ENCODE measurements around the gene AKAIN1. TPM values are rescaled to one million over a fixed set of nuclear protein-coding genes. Genes with fewer than 3 reads are reported as not detected.

AKAIN1 gene
- total and polyA plus RNA-seq, 8 donors: 3.2 TPM; not detected in 7

DNA sequence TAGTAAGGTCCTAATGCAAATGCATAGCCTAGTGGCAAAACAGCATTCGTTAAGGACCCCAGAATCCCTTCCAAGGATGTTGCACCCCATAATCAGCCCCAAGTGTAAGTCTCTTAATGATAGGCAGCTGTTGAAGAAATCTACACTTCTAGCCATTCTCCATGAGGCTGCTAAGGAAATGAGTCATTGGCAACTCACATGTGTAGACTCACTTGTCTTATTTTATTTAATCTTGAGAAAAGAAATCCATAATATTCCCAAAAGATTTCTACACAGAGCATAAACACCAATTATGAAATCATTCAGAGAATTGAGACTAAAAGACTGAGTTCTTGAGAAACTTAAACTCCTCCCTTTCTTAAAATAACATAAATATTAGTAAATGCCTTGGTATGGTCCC lies 52.4 kb downstream of the AKAIN1 start:
- TF ChIP-seq POLR2AphosphoS5 (IDR thresholded peaks at IDR 0.05): no peak
- TF ChIP-seq, protein P1, sequence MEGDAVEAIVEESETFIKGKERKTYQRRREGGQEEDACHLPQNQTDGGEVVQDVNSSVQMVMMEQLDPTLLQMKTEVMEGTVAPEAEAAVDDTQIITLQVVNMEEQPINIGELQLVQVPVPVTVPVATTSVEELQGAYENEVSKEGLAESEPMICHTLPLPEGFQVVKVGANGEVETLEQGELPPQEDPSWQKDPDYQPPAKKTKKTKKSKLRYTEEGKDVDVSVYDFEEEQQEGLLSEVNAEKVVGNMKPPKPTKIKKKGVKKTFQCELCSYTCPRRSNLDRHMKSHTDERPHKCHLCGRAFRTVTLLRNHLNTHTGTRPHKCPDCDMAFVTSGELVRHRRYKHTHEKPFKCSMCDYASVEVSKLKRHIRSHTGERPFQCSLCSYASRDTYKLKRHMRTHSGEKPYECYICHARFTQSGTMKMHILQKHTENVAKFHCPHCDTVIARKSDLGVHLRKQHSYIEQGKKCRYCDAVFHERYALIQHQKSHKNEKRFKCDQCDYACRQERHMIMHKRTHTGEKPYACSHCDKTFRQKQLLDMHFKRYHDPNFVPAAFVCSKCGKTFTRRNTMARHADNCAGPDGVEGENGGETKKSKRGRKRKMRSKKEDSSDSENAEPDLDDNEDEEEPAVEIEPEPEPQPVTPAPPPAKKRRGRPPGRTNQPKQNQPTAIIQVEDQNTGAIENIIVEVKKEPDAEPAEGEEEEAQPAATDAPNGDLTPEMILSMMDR (IDR thresholded peaks at IDR 0.05): no peak
- no peak for TF ChIP-seq EP300 (IDR thresholded peaks at IDR 0.05)
- TF ChIP-seq POLR2A (IDR thresholded peaks at IDR 0.05): no peak
- no peak overlapping the region for H3K4me3 ChIP-seq
- H3K27me3 ChIP-seq: no peaks in the 10 kb centered on the region
- H3K36me3 ChIP-seq: no peaks in the 10 kb centered on the region
- peaks cover 0 to 3% (median 0%) of the 10 kb centered on the region in 4 donors for H3K9me3 ChIP-seq
- H3K27ac ChIP-seq: no peak overlapping the region
- 71 to 85% (median 79%) methylated on average over 1 of the region's 1 CpG for WGBS, 5 donors
- no peak for DNase-seq
- no peaks in the 10 kb centered on the region for H3K4me1 ChIP-seq
- intact Hi-C loops (cut with DNase I; ENCODE audit: low total_unique reads): no loop called here

DNA sequence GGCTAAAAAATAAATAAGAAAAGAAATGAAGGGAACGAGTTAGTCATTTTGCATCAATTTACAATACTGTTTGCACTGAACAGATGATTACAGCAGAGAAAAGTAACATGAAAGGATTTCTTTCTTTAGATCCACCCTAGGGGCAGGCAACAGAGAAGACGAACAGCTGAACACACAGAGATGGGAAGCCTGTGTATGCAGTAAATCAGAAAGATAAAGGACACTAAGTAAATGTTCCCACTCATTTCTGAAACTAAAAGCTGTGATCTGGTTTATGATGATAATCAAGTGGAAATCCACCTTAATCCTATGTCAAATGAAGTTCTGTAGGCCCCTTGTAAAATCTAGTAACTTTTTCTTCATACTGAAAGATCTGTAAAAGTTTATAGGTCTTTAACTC lies 54.2 kb downstream of the AKAIN1 start:
- Histone ChIP-seq H3K4me3 (no peak overlapping the region), H3K27me3 (no peaks in the 10 kb centered on the region), H3K36me3 (no peaks in the 10 kb centered on the region), H3K9me3 (peaks cover 0 to 3% (median 0%) of the 10 kb centered on the region in 4 donors), H3K4me1 (no peaks in the 10 kb centered on the region), H3K27ac (no peak overlapping the region)
- no peak for TF ChIP-seq POLR2A (IDR thresholded peaks at IDR 0.05)
- TF ChIP-seq, protein P1 (IDR thresholded peaks at IDR 0.05): no peak
- no peak for TF ChIP-seq POLR2AphosphoS5 (IDR thresholded peaks at IDR 0.05)
- no peak for TF ChIP-seq EP300 (IDR thresholded peaks at IDR 0.05)
- no peak for DNase-seq
- 25 to 51% (median 39%) methylated on average over 2 of the region's 2 CpGs for WGBS, 5 donors
- intact Hi-C loops (cut with DNase I; ENCODE audit: low total_unique reads): no loop called here

DNA sequence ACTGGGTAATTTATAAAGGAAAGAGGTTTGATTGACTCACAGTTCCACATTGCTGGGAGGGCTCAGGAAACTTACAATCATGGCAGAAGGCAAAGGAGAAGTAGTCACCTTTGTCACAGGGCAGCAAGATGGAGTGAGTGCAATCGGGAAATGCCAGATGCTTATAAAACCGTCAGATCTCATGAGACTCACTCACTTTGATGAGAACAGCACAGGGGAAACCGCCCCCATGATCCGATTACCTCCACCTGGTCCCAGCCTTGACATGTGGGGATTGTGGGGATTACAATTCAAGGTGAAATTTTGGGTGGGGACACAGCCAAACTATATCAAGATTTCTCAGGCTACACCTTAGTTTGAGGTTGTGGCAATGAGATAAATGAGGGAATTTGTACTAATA lies 54.9 kb downstream of the AKAIN1 start:
- Histone ChIP-seq H3K9me3 (peaks cover 0 to 3% (median 0%) of the 10 kb centered on the region in 4 donors), H3K27ac (no peak overlapping the region), H3K4me3 (no peak overlapping the region), H3K27me3 (no peaks in the 10 kb centered on the region), H3K4me1 (no peaks in the 10 kb centered on the region), H3K36me3 (no peaks in the 10 kb centered on the region)
- 62 to 79% (median 69%) methylated on average over 4 of the region's 4 CpGs for WGBS, 5 donors
- TF ChIP-seq POLR2A (IDR thresholded peaks at IDR 0.05): no peak
- TF ChIP-seq EP300 (IDR thresholded peaks at IDR 0.05): no peak
- TF ChIP-seq POLR2AphosphoS5 (IDR thresholded peaks at IDR 0.05): no peak
- TF ChIP-seq, protein P1 (IDR thresholded peaks at IDR 0.05): no peak
- intact Hi-C loops (cut with DNase I; ENCODE audit: low total_unique reads): no loop called here
- no peak for DNase-seq

DNA sequence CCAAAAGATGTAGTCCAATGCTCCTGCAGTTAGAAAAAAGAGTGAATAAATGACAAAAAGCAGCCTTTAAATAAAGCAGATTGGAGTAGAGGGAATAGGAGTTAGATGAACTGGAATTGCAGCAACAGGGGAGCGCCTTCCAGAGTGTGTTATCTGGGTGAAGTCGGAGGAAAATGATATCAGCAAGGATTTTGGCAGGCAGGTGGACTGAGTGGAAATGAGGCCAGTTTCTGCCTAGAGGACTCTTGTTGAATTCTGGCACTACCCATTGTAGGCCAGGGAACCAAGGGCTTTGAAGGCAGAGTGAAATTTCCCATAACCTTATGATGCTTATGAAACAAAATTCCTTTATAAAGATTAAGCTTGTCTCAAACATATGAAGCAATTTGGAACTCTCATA lies 59.8 kb downstream of the AKAIN1 start:
- WGBS, 5 donors: 11 to 58% (median 34%) methylated on average over 1 to 2 of the region's 2 CpGs
- TF ChIP-seq, protein P1 (IDR thresholded peaks at IDR 0.05): no peak
- TF ChIP-seq EP300 (IDR thresholded peaks at IDR 0.05) (no peak), POLR2AphosphoS5 (IDR thresholded peaks at IDR 0.05) (no peak)
- intact Hi-C loops (cut with DNase I; ENCODE audit: low total_unique reads): no loop called here

More for the DNA sequence above, 59.8 kb downstream of the AKAIN1 start:
- Histone ChIP-seq H3K36me3 (no peaks in the 10 kb centered on the region), H3K27me3 (no peaks in the 10 kb centered on the region), H3K4me3 (no peak overlapping the region), H3K9me3 (no peaks in the 10 kb centered on the region), H3K4me1 (no peaks in the 10 kb centered on the region), H3K27ac (no peak overlapping the region)
- DNase-seq: no peak

All from stomach (tissue), 9 donors.